HG02938 (cell line): ENCODE data around the gene SLC7A11.
"Not testable (repeated sequence)": the region's sequence is repeated elsewhere in the genome, so short reads cannot be mapped to it uniquely, and the experiment has no call there.

Experiments used
- ATAC-seq: cut with Tn5 transposase; IDR thresholded peaks from one replicate; pipeline ENCODE4 v1.9.1; 2021; ENCODE audit warnings: mild to moderate bottlenecking, moderate library complexity; ENCODE audit not compliant: unreplicated experiment

The SLC7A11 gene

GRCh38 chr4:138210576-138210975 lies 31.6 kb downstream of the SLC7A11 start:
- ATAC-seq = not testable (repeated sequence)

- no peak for ATAC-seq
Observed at GRCh38 chr4:138209094-138209493, 33.1 kb downstream of the SLC7A11 start.

GRCh38 chr4:138205531-138206233 lies 36.5 kb downstream of the SLC7A11 start:
- no peak for ATAC-seq

DNA sequence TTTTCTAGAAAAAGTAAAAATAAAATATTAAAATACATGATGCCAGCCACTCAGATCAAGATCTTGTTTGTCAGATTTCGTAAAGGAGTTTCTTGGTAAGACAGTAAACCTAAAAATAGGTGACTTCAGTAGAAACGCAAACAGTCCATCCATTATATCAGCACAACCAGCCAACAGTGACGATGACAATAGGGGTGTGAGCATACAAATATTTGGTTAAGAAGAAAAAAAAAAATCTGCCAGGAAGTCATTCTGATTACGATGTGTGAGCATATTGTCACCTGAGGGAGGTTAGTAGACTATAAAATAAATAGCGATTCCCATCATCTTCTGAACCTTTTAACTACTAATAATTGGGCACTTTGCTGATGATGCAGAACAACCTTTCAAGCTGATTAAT lies 37.6 kb downstream of the SLC7A11 start:
- no peak for ATAC-seq

DNA sequence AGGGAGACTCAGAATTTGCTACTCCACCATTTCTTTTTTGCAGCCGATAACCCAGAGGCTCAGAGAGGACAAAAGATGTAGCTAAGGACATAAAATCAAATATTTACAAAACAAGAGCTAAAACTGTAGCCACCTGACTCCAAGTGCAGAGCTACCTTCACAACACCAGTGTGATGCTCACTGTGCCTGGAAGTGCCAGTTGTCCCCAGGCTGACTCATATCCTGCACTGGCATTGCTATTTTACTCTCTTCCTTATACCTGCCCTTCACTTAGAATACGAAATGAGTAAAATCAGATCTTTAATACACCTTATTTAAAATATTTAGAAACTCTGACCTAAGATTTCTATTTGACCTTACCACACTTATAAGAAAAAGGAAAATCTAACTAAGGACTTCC lies 39.5 kb downstream of the SLC7A11 start:
- no peak for ATAC-seq

GRCh38 chr4:138200236-138200590 lies 41.9 kb downstream of the SLC7A11 start:
- ATAC-seq = peak; percentile 50

- peak; percentile 46 for ATAC-seq
Observed at GRCh38 chr4:138199568-138200235, 42.4 kb downstream of the SLC7A11 start.

GRCh38 chr4:138196153-138196552 lies 46.0 kb downstream of the SLC7A11 start:
- ATAC-seq = no peak

DNA sequence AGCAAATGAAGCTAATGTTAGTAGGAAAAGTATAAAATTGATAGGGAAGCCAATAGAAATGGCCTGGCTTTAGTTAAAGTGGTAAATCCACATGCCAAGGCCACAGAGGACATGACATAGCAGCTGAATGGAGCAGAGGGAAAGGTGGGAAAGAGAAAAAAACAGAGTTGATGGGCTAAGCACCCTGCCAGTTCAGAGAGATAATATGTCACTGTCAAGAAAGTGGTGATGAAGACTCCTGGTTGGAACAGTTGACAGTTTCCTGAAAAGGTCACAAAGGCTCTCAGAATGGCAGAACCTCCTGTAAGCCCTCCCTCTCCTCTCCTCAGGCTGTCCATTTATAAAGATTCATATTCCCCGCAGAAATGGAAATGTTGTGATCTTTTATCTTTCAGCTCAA lies 48.2 kb downstream of the SLC7A11 start:
- ATAC-seq = no peak

DNA sequence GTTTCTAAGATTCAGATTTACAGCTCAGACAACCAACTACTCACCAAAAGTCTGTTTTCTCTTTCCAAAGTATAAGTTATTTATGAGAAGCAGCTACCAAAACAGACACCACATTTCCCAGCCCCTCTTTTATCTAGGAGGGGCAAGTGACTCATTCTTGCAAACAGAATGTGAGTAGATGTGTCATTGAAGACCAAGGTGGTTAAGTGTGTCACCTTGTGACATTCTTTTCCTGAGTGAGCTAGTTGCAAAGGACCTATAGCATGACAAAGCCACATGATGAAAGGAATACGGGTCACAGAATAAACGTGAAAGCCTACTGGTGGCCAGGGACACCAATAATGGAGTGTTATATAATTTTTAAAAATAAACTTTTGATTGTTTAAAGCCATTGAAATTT lies 50.0 kb downstream of the SLC7A11 start:
- ATAC-seq = no peak

DNA sequence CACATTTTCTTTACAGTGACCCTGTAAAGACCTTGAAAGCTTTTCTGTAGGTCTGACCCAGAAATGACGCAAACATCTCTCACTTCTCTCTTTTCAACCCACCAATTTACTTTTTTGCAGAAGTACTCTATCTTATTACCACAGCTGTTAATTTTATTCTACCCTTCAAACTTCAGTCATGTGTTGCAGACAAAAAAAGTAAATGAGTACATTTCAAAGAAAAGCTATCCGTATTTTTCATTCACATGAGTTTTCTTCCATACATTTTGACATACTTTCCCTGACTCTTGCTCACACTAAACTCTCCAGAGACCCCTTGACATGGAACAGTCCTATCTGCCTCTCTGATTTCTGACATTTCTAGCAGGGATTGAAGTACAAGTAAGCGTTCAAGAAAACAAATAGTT lies 51.7 kb downstream of the SLC7A11 start:
- ATAC-seq = peak; percentile 100

- no peak for ATAC-seq
Observed at GRCh38 chr4:138189206-138189605, 52.9 kb downstream of the SLC7A11 start.

GRCh38 chr4:138188406-138189084 lies 53.6 kb downstream of the SLC7A11 start:
- ATAC-seq = no peak

- ATAC-seq = no peak
Observed at GRCh38 chr4:138185859-138186645, 56.1 kb downstream of the SLC7A11 start.

DNA sequence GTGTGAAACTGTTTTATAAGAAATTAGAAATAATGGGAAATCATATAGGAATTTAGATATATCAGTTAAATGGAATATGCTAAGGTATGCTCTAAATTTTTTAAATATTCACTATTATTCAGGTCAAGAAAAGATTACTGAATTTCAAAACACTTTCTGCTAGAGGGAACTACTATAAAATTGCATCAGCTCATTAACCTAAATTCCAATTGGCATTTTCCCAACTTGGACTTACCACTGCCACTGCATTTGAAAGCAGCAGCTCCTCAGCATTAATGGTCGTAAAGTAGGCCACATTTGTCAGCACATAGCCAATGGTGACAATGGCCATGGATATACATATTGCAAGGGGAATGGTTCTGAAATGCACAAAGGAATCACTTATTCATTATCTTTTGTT lies 57.3 kb downstream of the SLC7A11 start:
- no peak for ATAC-seq

- ATAC-seq = no peak
Observed at GRCh38 chr4:138182838-138183426, 59.2 kb downstream of the SLC7A11 start.

DNA sequence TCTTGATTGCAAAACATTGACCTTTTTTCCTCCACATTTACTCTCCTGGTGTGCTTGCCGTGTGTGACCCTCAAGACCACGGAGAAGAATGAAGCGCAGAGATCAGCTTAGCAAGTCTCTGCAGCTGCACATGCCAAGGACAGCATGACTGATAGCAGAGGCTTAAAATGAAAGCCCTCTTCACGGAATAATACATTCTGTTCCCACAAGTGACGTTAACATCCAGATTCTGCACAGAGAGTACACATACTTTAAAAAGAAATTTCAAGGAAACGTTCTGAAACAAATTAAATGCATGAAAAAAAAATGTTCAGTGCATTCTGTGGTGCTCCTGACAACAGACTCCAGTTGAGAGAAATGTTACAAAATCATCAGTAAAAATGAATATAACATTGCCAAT lies 60.9 kb downstream of the SLC7A11 start:
- no peak for ATAC-seq

GRCh38 chr4:138178566-138178965 lies 63.6 kb downstream of the SLC7A11 start:
- peak; percentile 46 for ATAC-seq

- peak; percentile 64 for ATAC-seq
Observed at GRCh38 chr4:138177278-138177968, 64.7 kb downstream of the SLC7A11 start.
